ENCODE data around the gene SYCP3.
"Not testable (repeated sequence)": the region's sequence is repeated elsewhere in the genome, so short reads cannot be mapped to it uniquely, and the experiment has no call there.

SYCP3 gene

GRCh38 chr12:101737476-101737875 is 1.8 kb downstream of the SYCP3 start:
- no peak for ATAC-seq

GRCh38 chr12:101734482-101734881 is 4.8 kb downstream of the SYCP3 start:
- ATAC-seq, result not testable (repeated sequence)

More at GRCh38 chr12:101737476-101737875, 1.8 kb downstream of the SYCP3 start:
- TF ChIP-seq OSR1 (CRISPR knock-in tag; IDR thresholded peaks at IDR 0.05) (no peak), CREB5 (CRISPR knock-in tag; IDR thresholded peaks at IDR 0.05; ENCODE audit: low read depth) (no peak), TSHZ2 (CRISPR knock-in tag; IDR thresholded peaks at IDR 0.05) (no peak), CSRNP3 (CRISPR knock-in tag; IDR thresholded peaks at IDR 0.05) (no peak), ESRRG (CRISPR knock-in tag; IDR thresholded peaks at IDR 0.05) (no peak), BACH2 (CRISPR knock-in tag; IDR thresholded peaks at IDR 0.05; ENCODE audit: borderline replicate concordance) (no peak), ZC3H10 (CRISPR knock-in tag; IDR thresholded peaks at IDR 0.05) (no peak)

- no peak for ATAC-seq
- TF ChIP-seq RARB (CRISPR knock-in tag; IDR thresholded peaks at IDR 0.05) (no peak), ZFP30 (CRISPR knock-in tag; IDR thresholded peaks at IDR 0.05) (no peak)
Observed at GRCh38 chr12:101733166-101733565, 6.1 kb downstream of the SYCP3 start.

GRCh38 chr12:101732318-101732717 is 6.9 kb downstream of the SYCP3 start:
- no peak for TF ChIP-seq OSR1 (CRISPR knock-in tag; IDR thresholded peaks at IDR 0.05)
- no peak for TF ChIP-seq POU6F1 (CRISPR knock-in tag; IDR thresholded peaks at IDR 0.05; ENCODE audit: borderline replicate concordance, low read depth)
- no peak for TF ChIP-seq ZFP30 (CRISPR knock-in tag; IDR thresholded peaks at IDR 0.05)
- TF ChIP-seq TOX (CRISPR knock-in tag; IDR thresholded peaks at IDR 0.05; ENCODE audit: borderline replicate concordance), result no peak
- no peak for TF ChIP-seq CREB5 (CRISPR knock-in tag; IDR thresholded peaks at IDR 0.05; ENCODE audit: low read depth)
- no peak for TF ChIP-seq TCF4 (CRISPR knock-in tag; IDR thresholded peaks at IDR 0.05; ENCODE audit: borderline replicate concordance)
- no peak for TF ChIP-seq ESRRG (CRISPR knock-in tag; IDR thresholded peaks at IDR 0.05)
- no peak for TF ChIP-seq GLIS3 (CRISPR knock-in tag; IDR thresholded peaks at IDR 0.05)
- TF ChIP-seq ZFP3 (CRISPR knock-in tag; IDR thresholded peaks at IDR 0.05), result no peak
- no peak for TF ChIP-seq TSHZ2 (CRISPR knock-in tag; IDR thresholded peaks at IDR 0.05)
- no peak for TF ChIP-seq SNAI2 (CRISPR knock-in tag; IDR thresholded peaks at IDR 0.05)
- no peak for TF ChIP-seq ISL1 (CRISPR knock-in tag; IDR thresholded peaks at IDR 0.05)
- TF ChIP-seq ARNTL (CRISPR knock-in tag; IDR thresholded peaks at IDR 0.05; ENCODE audit: borderline replicate concordance, low read depth), result no peak
- no peak for TF ChIP-seq ZNF8 (CRISPR knock-in tag; IDR thresholded peaks at IDR 0.05)
- TF ChIP-seq BACH2 (CRISPR knock-in tag; IDR thresholded peaks at IDR 0.05; ENCODE audit: borderline replicate concordance), result no peak
- TF ChIP-seq ZNF70 (CRISPR knock-in tag; IDR thresholded peaks at IDR 0.05), result no peak
- TF ChIP-seq PATZ1 (CRISPR knock-in tag; IDR thresholded peaks at IDR 0.05; ENCODE audit: borderline replicate concordance), result no peak
- no peak for TF ChIP-seq CSRNP3 (CRISPR knock-in tag; IDR thresholded peaks at IDR 0.05)
- no peak for TF ChIP-seq CSDC2 (CRISPR knock-in tag; IDR thresholded peaks at IDR 0.05)
- TF ChIP-seq PPARA (CRISPR knock-in tag; IDR thresholded peaks at IDR 0.05; ENCODE audit: borderline replicate concordance), result no peak
- no peak for ATAC-seq
